HG03280 (cell line): ENCODE data around the gene SLC16A12.
"Not testable (repeated sequence)": the region's sequence is repeated elsewhere in the genome, so short reads cannot be mapped to it uniquely, and the experiment has no call there.

Source experiments
- ATAC-seq: cut with Tn5 transposase; IDR thresholded peaks from one replicate; pipeline ENCODE4 v1.9.1; 2021; ENCODE audit warnings: mild to moderate bottlenecking, moderate library complexity; ENCODE audit not compliant: unreplicated experiment

The SLC16A12 gene

GRCh38 chr10:89548673-89549072 is 13.3 kb upstream of the SLC16A12 start:
- no peak for ATAC-seq

- no peak for ATAC-seq
Observed at GRCh38 chr10:89547853-89548513, 12.6 kb upstream of the SLC16A12 start.

GRCh38 chr10:89546651-89547050 is 11.3 kb upstream of the SLC16A12 start:
- not testable (repeated sequence) for ATAC-seq

- ATAC-seq = no peak
Observed at GRCh38 chr10:89543841-89544240, 8.4 kb upstream of the SLC16A12 start.

GRCh38 chr10:89540420-89540949 is 5.1 kb upstream of the SLC16A12 start:
- no peak for ATAC-seq

- no peak for ATAC-seq
Observed at GRCh38 chr10:89537364-89537763, 2.0 kb upstream of the SLC16A12 start.

GRCh38 chr10:89536013-89536354 is 590 bp upstream of the SLC16A12 start:
- no peak for ATAC-seq

- no peak for ATAC-seq
Observed at GRCh38 chr10:89534826-89535166, 598 bp downstream of the SLC16A12 start.

GRCh38 chr10:89532476-89532875 is 2.9 kb downstream of the SLC16A12 start:
- no peak for ATAC-seq

- ATAC-seq = no peak
Observed at GRCh38 chr10:89531359-89531758, 4.0 kb downstream of the SLC16A12 start.

GRCh38 chr10:89529711-89530110 is 5.7 kb downstream of the SLC16A12 start:
- ATAC-seq = not testable (repeated sequence)

GRCh38 chr10:89526358-89526757 is 9.0 kb downstream of the SLC16A12 start:
- ATAC-seq = no peak

GRCh38 chr10:89525556-89525955 is 9.8 kb downstream of the SLC16A12 start:
- ATAC-seq = no peak

- ATAC-seq = no peak
Observed at GRCh38 chr10:89524279-89524678, 11.1 kb downstream of the SLC16A12 start.

- no peak for ATAC-seq
Observed at GRCh38 chr10:89523274-89523673, 12.1 kb downstream of the SLC16A12 start.

- ATAC-seq = no peak
Observed at GRCh38 chr10:89522463-89522862, 12.9 kb downstream of the SLC16A12 start.

GRCh38 chr10:89521368-89521767 is 14.0 kb downstream of the SLC16A12 start:
- no peak for ATAC-seq

GRCh38 chr10:89520706-89521105 is 14.7 kb downstream of the SLC16A12 start:
- no peak for ATAC-seq

- no peak for ATAC-seq
Observed at GRCh38 chr10:89518876-89519842, 16.2 kb downstream of the SLC16A12 start.

GRCh38 chr10:89518108-89518507 is 17.3 kb downstream of the SLC16A12 start:
- no peak for ATAC-seq

- ATAC-seq = no peak
Observed at GRCh38 chr10:89516149-89516832, 19.1 kb downstream of the SLC16A12 start.
